Motor neuron (in vitro differentiated cells): ENCODE results near the gene MCTP2. TPM values are rescaled to one million over a fixed set of nuclear protein-coding genes. Genes with fewer than 3 reads are reported as not detected.

Source experiments
- ATAC-seq, 8 experiments: fragments of 200-7000 bp; cut with Tn5 transposase; replicated peaks in 6 of 8; 2 replicates each; pipeline ENCODE4 v1.8.0; 2021; ENCODE audit warnings: mild to moderate bottlenecking in 8 of 8, moderate library complexity in 8 of 8
- H3K27ac ChIP-seq, 2 donors: fragments of 250-450 bp; sonication (Bioruptor Pico); 2 replicates each; pipeline ENCODE4 v1.9.0; 2021; ENCODE audit warnings: antibody characterized with exemption in 2 of 2, mild to moderate bottlenecking in 2 of 2, moderate library complexity in 1 of 2
- H3K4me1 ChIP-seq, 2 donors: fragments of 250-450 bp; sonication (Bioruptor Pico); replicated peaks in 1 of 2; 2 replicates each; pipeline ENCODE4 v1.6.1; 2021; ENCODE audit warnings: antibody characterized with exemption in 2 of 2, mild to moderate bottlenecking in 2 of 2, moderate library complexity in 1 of 2
- H3K4me3 ChIP-seq, 5 donors: fragments of 250-450 bp; sonication (Bioruptor Pico); 2 replicates each; pipeline ENCODE4 v1.9.0; 2021; ENCODE audit warnings: antibody characterized with exemption in 5 of 5, mild to moderate bottlenecking in 5 of 5, moderate library complexity in 4 of 5
- WGBS, 10 experiments: fragments of 450-650 bp; shearing (Covaris generic); methylation state at CpG; one replicate each; pipeline ENCODE4 v1.0.0; 2022; 5-methylcytosine and 5-hydroxymethylcytosine counted together
- in situ Hi-C, 9 experiments: fragments of 400-800 bp; cut with MboI; loops; one replicate each; pipeline ENCODE4 v1.15.0; 2021; ENCODE audit warnings: low sequenced_read_pairs in 9 of 9, low pct_unique_long_range_greater_than_20kb in 2 of 9; ENCODE audit not compliant: unreplicated experiment in 9 of 9
- total RNA-seq, 8 experiments: library from RNA; unstranded; fragments of 300-600 nt; gene quantifications; 2 replicates each; pipeline versions ENCODE4 v1.2.3 to v1.2.4, GENCODE V29; 2022

MCTP2 gene
- 10 to 100 TPM in 2 of 8 experiments, 1 to 10 TPM in 2, under 1 TPM in 4; 0.11 to 50.8 (median 2.0) TPM for total RNA-seq

- peak within 1 kb of the TSS; percentile 34 to 45 (median 37) for H3K4me3 ChIP-seq
- H3K27ac ChIP-seq = no peak within 1 kb of the TSS
- in situ Hi-C loops = no loop called here
- peaks cover 0 to 11% of the 10 kb centered on the region in 2 donors for H3K4me1 ChIP-seq
- 0 to 40% (median 1%) methylated on average over 1 to 17 of the region's 66 CpGs for WGBS, 10 experiments
- peak; percentile 82 to 97 (median 96) for ATAC-seq
Measured at GRCh38 chr15:94230883-94231722, at the start of gene MCTP2. Gene MCTP2 (plus strand): TSS chr15:94231561. CDS start chr15:94298266, 66,705 bp downstream.

GRCh38 chr15:94182883-94183282 lies 48.5 kb upstream of the MCTP2 start:
- Histone ChIP-seq H3K4me1 (no peaks in the 10 kb centered on the region), H3K27ac (no peak overlapping the region), H3K4me3 (no peak overlapping the region)
- in situ Hi-C loops = no loop called here
- 50 to 88% (median 72%) methylated on average over 2 to 4 of the region's 4 CpGs for WGBS, 10 experiments
- ATAC-seq = no peak

GRCh38 chr15:94185547-94186236 lies 45.7 kb upstream of the MCTP2 start:
- Histone ChIP-seq H3K4me3 (no peak overlapping the region), H3K27ac (no peak overlapping the region), H3K4me1 (no peaks in the 10 kb centered on the region)
- in situ Hi-C loops = no loop called here
- ATAC-seq = no peak
- 60 to 99% (median 82%) methylated on average over 2 to 7 of the region's 9 CpGs for WGBS, 10 experiments

GRCh38 chr15:94186770-94187331 lies 44.5 kb upstream of the MCTP2 start:
- Histone ChIP-seq H3K27ac (no peak overlapping the region), H3K4me3 (no peak overlapping the region), H3K4me1 (no peaks in the 10 kb centered on the region)
- in situ Hi-C loops = no loop called here
- WGBS, 10 experiments = 50 to 100% (median 95%) methylated on average over 1 to 3 of the region's 4 CpGs; no CpG with 5 or more reads in 3 of the 10 experiments
- ATAC-seq = peak in 1 of 8 experiments; percentile 63

GRCh38 chr15:94193906-94194305 lies 37.5 kb upstream of the MCTP2 start:
- 72 to 100% (median 95%) methylated on average over 1 to 3 of the region's 3 CpGs for WGBS, 10 experiments
- no peak for ATAC-seq
- Histone ChIP-seq H3K27ac (no peak overlapping the region), H3K4me3 (no peak overlapping the region), H3K4me1 (peaks cover 2% of the 10 kb centered on the region in 2 donors)
- in situ Hi-C loops = no loop called here

- peaks cover 2% of the 10 kb centered on the region in 2 donors for H3K4me1 ChIP-seq
- in situ Hi-C loops = no loop called here
- H3K27ac ChIP-seq = no peak overlapping the region
- peak in 2 of 8 experiments; percentile 40 to 67 for ATAC-seq
- 34 to 81% (median 68%) methylated on average over 3 to 4 of the region's 4 CpGs; no CpG with 5 or more reads in 1 of the 10 experiments for WGBS, 10 experiments
- H3K4me3 ChIP-seq = no peak overlapping the region
Measured at GRCh38 chr15:94196531-94196930, 34.8 kb upstream of the MCTP2 start.

- in situ Hi-C loops = no loop called here
- ATAC-seq = no peak
- Histone ChIP-seq H3K4me3 (no peak overlapping the region), H3K27ac (no peak overlapping the region), H3K4me1 (peaks cover 2% of the 10 kb centered on the region in 2 donors)
- WGBS, 10 experiments = 49 to 100% (median 82%) methylated on average over 1 to 2 of the region's 2 CpGs; no CpG with 5 or more reads in 2 of the 10 experiments
Measured at GRCh38 chr15:94198633-94199032, 32.7 kb upstream of the MCTP2 start.

GRCh38 chr15:94199725-94200124 lies 31.6 kb upstream of the MCTP2 start:
- no peak overlapping the region for H3K4me3 ChIP-seq
- no peak for ATAC-seq
- H3K4me1 ChIP-seq = peaks cover 2% of the 10 kb centered on the region in 2 donors
- no peak overlapping the region for H3K27ac ChIP-seq
- in situ Hi-C loops = no loop called here
- 47 to 88% (median 80%) methylated on average over 1 to 3 of the region's 3 CpGs for WGBS, 10 experiments

- Histone ChIP-seq H3K4me3 (no peak overlapping the region), H3K27ac (no peak overlapping the region), H3K4me1 (no peaks in the 10 kb centered on the region)
- in situ Hi-C loops = no loop called here
- 16 to 100% (median 73%) methylated on average over 1 to 3 of the region's 3 CpGs for WGBS, 10 experiments
- no peak for ATAC-seq
Measured at GRCh38 chr15:94203306-94203705, 28.1 kb upstream of the MCTP2 start.

GRCh38 chr15:94205366-94205765 lies 26.0 kb upstream of the MCTP2 start:
- Histone ChIP-seq H3K4me3 (no peak overlapping the region), H3K27ac (no peak overlapping the region), H3K4me1 (no peaks in the 10 kb centered on the region)
- in situ Hi-C loops = no loop called here
- 11 to 93% (median 82%) methylated on average over 1 to 7 of the region's 7 CpGs; no CpG with 5 or more reads in 1 of the 10 experiments for WGBS, 10 experiments
- no peak for ATAC-seq

GRCh38 chr15:94206463-94207167 lies 24.7 kb upstream of the MCTP2 start:
- ATAC-seq = peak in 2 of 8 experiments; percentile 41 to 72
- 27 to 93% (median 61%) methylated on average over 1 to 10 of the region's 11 CpGs; no CpG with 5 or more reads in 2 of the 10 experiments for WGBS, 10 experiments
- in situ Hi-C loops = no loop called here

GRCh38 chr15:94212291-94212690 lies 19.1 kb upstream of the MCTP2 start:
- Histone ChIP-seq H3K4me3 (no peak overlapping the region), H3K4me1 (no peaks in the 10 kb centered on the region), H3K27ac (no peak overlapping the region)
- ATAC-seq = peak in 2 of 8 experiments; percentile 37 to 71
- WGBS, 10 experiments = 0 to 89% (median 56%) methylated on average over 2 to 5 of the region's 5 CpGs; no CpG with 5 or more reads in 1 of the 10 experiments
- in situ Hi-C loops = no loop called here

More at GRCh38 chr15:94206463-94207167, 24.7 kb upstream of the MCTP2 start:
- no peaks in the 10 kb centered on the region for H3K4me1 ChIP-seq
- H3K4me3 ChIP-seq = no peak overlapping the region
- H3K27ac ChIP-seq = no peak overlapping the region
